ENCODE results near the gene CMYA5.
A peak's percentile ranks its signal among the peaks of the same experiment; 100 is the strongest.

Gene CMYA5

DNA sequence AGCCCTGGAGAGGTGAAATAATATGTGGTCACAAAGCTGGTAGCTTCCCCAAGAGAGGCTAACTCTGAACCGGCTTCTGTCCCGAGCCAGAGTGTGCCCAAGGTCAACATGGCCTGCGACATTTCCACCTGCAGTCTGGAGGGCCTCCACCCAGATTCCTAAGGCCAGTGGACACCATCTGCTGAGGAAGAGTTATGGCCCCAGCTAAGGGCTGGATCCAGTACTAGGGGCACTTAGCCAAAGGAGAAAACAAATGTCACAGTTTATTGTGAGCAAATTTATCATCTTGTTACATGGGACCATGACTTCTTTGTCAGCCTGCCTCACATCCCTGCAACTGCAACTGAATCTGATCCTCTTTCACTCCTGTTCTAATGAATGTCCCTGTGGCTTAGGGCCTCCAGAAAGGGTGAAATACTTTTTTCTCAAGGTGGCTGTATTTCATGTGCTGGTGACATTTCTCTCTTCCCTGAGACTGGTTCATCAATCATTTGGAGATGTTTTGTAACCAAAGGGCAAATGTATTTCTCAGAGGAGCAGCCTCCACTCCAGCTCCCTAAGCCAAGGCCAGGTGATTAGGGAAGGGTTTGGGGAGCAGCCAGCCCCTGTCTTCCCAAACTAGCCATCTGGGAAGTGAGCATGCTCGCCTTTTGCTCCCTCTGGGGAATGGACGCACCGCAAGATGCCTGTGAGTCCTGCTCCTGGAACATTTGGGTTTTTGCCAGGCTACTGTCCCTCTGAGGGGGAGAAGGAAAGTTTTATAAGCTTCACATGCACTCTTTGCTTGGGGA lies 148.3 kb downstream of the CMYA5 start:
- DNase-seq (ENCODE audit: low spot score) = no peak

DNA sequence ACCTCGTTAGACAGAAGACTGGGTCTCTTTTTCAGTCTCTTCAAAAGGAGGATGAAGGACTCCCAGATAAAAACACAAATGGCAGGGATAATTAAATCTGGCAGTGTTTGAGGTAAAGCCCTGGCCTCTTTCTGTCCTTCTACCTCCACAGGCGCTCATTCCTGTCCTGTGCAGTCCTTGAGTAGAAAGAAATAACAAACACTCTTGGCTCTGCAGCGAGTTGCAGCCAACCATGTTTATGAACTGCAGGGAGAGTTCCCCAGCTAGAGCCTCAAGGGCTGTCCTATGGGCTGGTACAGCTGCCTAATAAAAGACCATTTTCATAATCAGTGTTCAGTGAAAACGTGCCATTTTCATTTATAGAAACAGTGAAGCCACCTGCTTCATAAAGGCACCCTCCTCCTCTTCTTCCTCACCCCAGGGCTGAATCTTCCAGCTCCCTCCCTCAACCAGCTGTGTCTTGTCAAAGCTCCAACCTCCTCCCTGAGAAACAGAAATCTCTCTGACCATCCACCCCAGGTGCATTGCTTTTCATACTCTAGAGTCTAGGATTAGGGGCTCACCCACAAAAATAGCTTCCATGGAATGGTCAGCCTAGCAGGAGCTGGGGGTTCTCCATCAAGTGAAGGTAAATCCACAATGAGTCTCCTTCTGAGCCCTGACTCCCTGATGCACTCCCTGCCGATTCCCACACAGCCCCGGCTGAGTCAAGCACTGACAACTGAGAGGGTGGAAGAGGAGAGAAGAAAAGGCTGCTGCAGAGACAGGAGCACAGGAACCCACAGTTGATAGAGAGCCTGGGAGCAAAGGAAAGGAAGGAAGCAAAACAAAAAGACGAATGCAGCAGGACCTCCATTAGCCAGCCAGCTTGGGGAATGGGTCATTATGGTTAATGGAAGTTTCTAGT lies 150.7 kb downstream of the CMYA5 start:
- peak; percentile 6 for DNase-seq (ENCODE audit: low spot score)

DNA sequence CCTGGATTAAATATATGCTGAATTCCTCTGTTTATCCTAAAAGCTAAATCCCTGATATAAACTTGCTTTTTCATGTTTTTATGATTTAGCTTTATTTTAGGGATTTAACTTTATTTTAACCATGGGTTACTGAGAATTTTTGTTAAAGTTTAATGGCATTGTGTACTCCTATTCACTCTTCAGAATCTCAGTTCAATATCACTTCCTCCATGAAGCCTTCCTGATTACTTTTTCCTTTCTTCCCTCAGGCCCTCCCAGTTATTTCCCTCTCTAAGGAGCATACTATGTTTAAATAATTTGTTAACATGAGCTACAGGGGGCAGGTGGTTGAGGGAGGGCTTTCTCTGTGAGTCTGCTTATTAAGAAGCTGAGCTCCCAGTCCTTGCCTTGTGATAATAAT lies 151.5 kb downstream of the CMYA5 start:
- DNase-seq (ENCODE audit: low spot score) = no peak

GRCh38 chr5:79842006-79842881 lies 152.6 kb downstream of the CMYA5 start:
- no peak for DNase-seq (ENCODE audit: low spot score)

GRCh38 chr5:79842991-79843390 lies 153.4 kb downstream of the CMYA5 start:
- DNase-seq (ENCODE audit: low spot score) = no peak

- DNase-seq (ENCODE audit: low spot score) = no peak
These were observed 154.1 kb downstream of the CMYA5 start for GRCh38 chr5:79843450-79844388.

GRCh38 chr5:79844571-79844970 lies 154.9 kb downstream of the CMYA5 start:
- no peak for DNase-seq (ENCODE audit: low spot score)

- no peak for DNase-seq (ENCODE audit: low spot score)
These were observed 156.0 kb downstream of the CMYA5 start for GRCh38 chr5:79845448-79846197.

GRCh38 chr5:79846198-79846521 lies 156.5 kb downstream of the CMYA5 start:
- no peak for DNase-seq (ENCODE audit: low spot score)

- DNase-seq (ENCODE audit: low spot score) = no peak
These were observed 157.9 kb downstream of the CMYA5 start for GRCh38 chr5:79847561-79847960.

DNA sequence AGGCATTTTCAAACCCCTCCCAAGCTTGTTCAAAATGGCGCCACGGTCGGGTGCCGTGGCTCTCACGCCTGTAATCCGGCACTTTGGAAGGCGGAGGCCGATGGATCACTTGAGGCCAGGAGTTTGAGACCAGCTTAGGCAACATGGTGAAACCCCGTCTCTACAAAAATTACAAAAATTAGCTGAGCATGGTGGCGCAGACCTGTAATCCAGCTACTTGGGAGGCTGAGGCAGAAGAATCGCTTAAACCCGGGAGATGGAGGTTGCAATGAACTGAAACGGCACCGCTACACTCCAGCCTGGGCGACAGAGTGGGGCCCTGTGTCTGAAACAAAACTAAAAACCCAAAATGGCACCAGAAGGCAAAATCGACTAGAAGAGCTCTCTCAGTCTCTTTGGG lies 159.4 kb downstream of the CMYA5 start:
- no peak for DNase-seq (ENCODE audit: low spot score)

Measured in NAMALWA (cell line).